GM23338 (cell line): ENCODE data around the gene ENOX1. TPM values are rescaled to one million over a fixed set of nuclear protein-coding genes. Genes with fewer than 3 reads are reported as not detected.

Experiments
- ATAC-seq: fragments of 200-7000 bp; cut with Tn5 transposase; 3 replicates; pipeline ENCODE4 v1.9.1; 2020
- DNase-seq: peaks from one replicate; pipeline ENCODE4 v3.0.0-alpha.2; 2015; ENCODE audit warnings: low spot score
- H2AFZ ChIP-seq: fragments of 200-600 bp; sonication (generic); 2 replicates; pipeline ENCODE4 v1.8.0; 2016; ENCODE audit warnings: antibody characterized with exemption, mild to moderate bottlenecking, moderate library complexity
- H3F3A ChIP-seq: fragments of 200-600 bp; sonication (generic); replicated peaks from 2 replicates; pipeline ENCODE4 v1.8.0; 2017; ENCODE audit warnings: antibody characterized with exemption, mixed run types, low read depth
- H3K27ac ChIP-seq: fragments of 200-600 bp; sonication (generic); 2 replicates; pipeline ENCODE4 v1.6.1; 2016; ENCODE audit warnings: low read depth
- H3K27me3 ChIP-seq: fragments of 200-600 bp; sonication (generic); 2 replicates; pipeline ENCODE4 v1.8.0; 2016; ENCODE audit warnings: mild to moderate bottlenecking, mixed run types, moderate library complexity; ENCODE audit not compliant: insufficient read depth
- H3K36me3 ChIP-seq: fragments of 200-600 bp; sonication (generic); 2 replicates; pipeline ENCODE4 v1.8.0; 2016; ENCODE audit warnings: mild to moderate bottlenecking; ENCODE audit not compliant: insufficient read depth
- H3K4me1 ChIP-seq: fragments of 200-600 bp; sonication (generic); 2 replicates; pipeline ENCODE4 v1.8.0; 2016; ENCODE audit warnings: mild to moderate bottlenecking, moderate library complexity; ENCODE audit not compliant: insufficient read depth
- H3K4me2 ChIP-seq: fragments of 200-600 bp; sonication (generic); 2 replicates; pipeline ENCODE4 v1.7.1; 2017; ENCODE audit warnings: mixed run types
- H3K4me3 ChIP-seq: fragments of 200-600 bp; sonication (generic); 2 replicates; pipeline ENCODE4 v1.6.1; 2016; ENCODE audit warnings: mixed run types
- H3K79me2 ChIP-seq: fragments of 200-600 bp; sonication (generic); replicated peaks from 2 replicates; pipeline ENCODE4 v1.8.0; 2017; ENCODE audit warnings: mild to moderate bottlenecking; ENCODE audit not compliant: insufficient read depth
- H3K9me2 ChIP-seq: fragments of 200-600 bp; sonication (generic); 2 replicates; pipeline ENCODE4 v1.8.0; 2017; ENCODE audit not compliant: insufficient read depth
- H4K20me1 ChIP-seq: fragments of 200-600 bp; sonication (generic); replicated peaks from 2 replicates; pipeline ENCODE4 v1.8.0; 2017; ENCODE audit warnings: mild to moderate bottlenecking; ENCODE audit not compliant: insufficient read depth
- H3K27ac Mint-ChIP-seq: 2 replicates; pipeline ENCODE4 v1.8.0; 2020; ENCODE audit warnings: inconsistent platforms, mild to moderate bottlenecking, moderate library complexity, mixed read lengths
- H3K27me3 Mint-ChIP-seq: 3 replicates; pipeline ENCODE4 v1.8.0; 2022; ENCODE audit warnings: low read depth, mild to moderate bottlenecking, moderate library complexity, mixed read lengths, inconsistent platforms; ENCODE audit not compliant: insufficient read depth, poor library complexity
- H3K36me3 Mint-ChIP-seq: 3 replicates; pipeline ENCODE4 v1.8.0; 2021; ENCODE audit warnings: low read depth, mild to moderate bottlenecking, inconsistent platforms, moderate library complexity, mixed read lengths
- H3K4me1 Mint-ChIP-seq: 3 replicates; pipeline ENCODE4 v1.8.0; 2020; ENCODE audit warnings: mild to moderate bottlenecking, inconsistent platforms, mixed read lengths
- H3K4me3 Mint-ChIP-seq: 3 replicates; pipeline ENCODE4 v1.8.0; 2021; ENCODE audit warnings: moderate library complexity, mild to moderate bottlenecking, inconsistent platforms, mixed read lengths
- H3K9me3 Mint-ChIP-seq: 3 replicates; pipeline ENCODE4 v1.8.0; 2020; ENCODE audit warnings: moderate library complexity, mild to moderate bottlenecking, inconsistent platforms, mixed read lengths
- CTCF ChIP-seq, 2 experiments: fragments of 200-600 bp in 1 of 2; sonication (generic) in 1 of 2; conservative IDR thresholded peaks; 2 replicates each; pipeline versions ENCODE4 v1.5.1 to v1.6.1; 2016 to 2017; ENCODE audit warnings: antibody characterized with exemption in 2 of 2, low read depth in 2 of 2, mild to moderate bottlenecking in 2 of 2, moderate library complexity in 1 of 2
- EZH2 ChIP-seq: fragments of 200-600 bp; sonication (generic); IDR thresholded peaks from one replicate; pipeline ENCODE4 v1.8.0; 2017; ENCODE audit warnings: antibody characterized with exemption, mild to moderate bottlenecking, low read depth; ENCODE audit not compliant: unreplicated experiment
- EZH2phosphoT487 ChIP-seq: fragments of 200-600 bp; sonication (generic); IDR thresholded peaks from one replicate; pipeline ENCODE4 v1.8.1; 2018; ENCODE audit warnings: antibody characterized with exemption; ENCODE audit not compliant: unreplicated experiment
- POLR2AphosphoS5 ChIP-seq: IDR thresholded peaks from 2 replicates; pipeline ENCODE4 v1.6.1; 2016; ENCODE audit warnings: antibody characterized with exemption, low read depth
- STAT1 ChIP-seq: IDR thresholded peaks from one replicate; pipeline ENCODE4 v1.6.1; 2016; ENCODE audit warnings: antibody characterized with exemption; ENCODE audit not compliant: unreplicated experiment
- ZNF114 ChIP-seq: fragments of 250-450 bp; sonication (Bioruptor Pico); IDR thresholded peaks from 2 replicates; pipeline ENCODE4 v1.5.0; 2020; ENCODE audit warnings: mild to moderate bottlenecking, moderate library complexity
- ZNF331 ChIP-seq: fragments of 250-450 bp; sonication (Bioruptor Pico); IDR thresholded peaks from 2 replicates; pipeline ENCODE4 v1.5.0; 2020; ENCODE audit warnings: low read depth, mild to moderate bottlenecking, moderate library complexity
- polyA plus RNA-seq: library from polyadenylated mRNA; unstranded; fragments of >200 nt; fragmentation: Nextera tagmentation; extraction: Ambion mirVana; gene quantifications from 2 replicates; pipeline ENCODE4 v1.2.1, GENCODE V29; 2016
- total RNA-seq: library from RNA; depleted of rRNA; stranded (reverse); fragments of >200 nt; shearing (Covaris generic); gene quantifications from 2 replicates; pipeline ENCODE4 v1.2.3, GENCODE V29; 2014
- TF ChIP-seq, protein P1 (sequence below): IDR thresholded peaks from one replicate; pipeline ENCODE4 v1.6.1; 2018; ENCODE audit warnings: antibody characterized with exemption; ENCODE audit not compliant: unreplicated experiment
- TF ChIP-seq, protein P2 (sequence below): IDR thresholded peaks from 2 replicates; pipeline ENCODE4 v1.6.1; 2016; ENCODE audit warnings: antibody characterized with exemption

Gene ENOX1
- total and polyA plus RNA-seq, 2 experiments from 2014 or later: 0.66 to 0.81 TPM

- no peak overlapping the region for H3K27ac Mint-ChIP-seq
- no peaks in the 10 kb centered on the region for H3K36me3 ChIP-seq
- no peak overlapping the region for H3K4me2 ChIP-seq
- DNase-seq: no peak
- no peaks in the 10 kb centered on the region for H3K9me3 Mint-ChIP-seq
- H3K27ac ChIP-seq: no peak overlapping the region
- H3K4me1 Mint-ChIP-seq: peaks cover 24% of the 10 kb centered on the region
- H3K9me2 ChIP-seq: no peaks in the 10 kb centered on the region
- peaks cover 11% of the 10 kb centered on the region for H3K4me1 ChIP-seq
- H3F3A ChIP-seq: no peaks in the 10 kb centered on the region
- no peaks in the 10 kb centered on the region for H3K36me3 Mint-ChIP-seq
- TF ChIP-seq EZH2 (no peak), CTCF (conservative IDR thresholded peaks at IDR 0.05; ENCODE audit: low read depth in 2 of 2) (no peak), EZH2phosphoT487 (no peak)
- TF ChIP-seq, protein P1, sequence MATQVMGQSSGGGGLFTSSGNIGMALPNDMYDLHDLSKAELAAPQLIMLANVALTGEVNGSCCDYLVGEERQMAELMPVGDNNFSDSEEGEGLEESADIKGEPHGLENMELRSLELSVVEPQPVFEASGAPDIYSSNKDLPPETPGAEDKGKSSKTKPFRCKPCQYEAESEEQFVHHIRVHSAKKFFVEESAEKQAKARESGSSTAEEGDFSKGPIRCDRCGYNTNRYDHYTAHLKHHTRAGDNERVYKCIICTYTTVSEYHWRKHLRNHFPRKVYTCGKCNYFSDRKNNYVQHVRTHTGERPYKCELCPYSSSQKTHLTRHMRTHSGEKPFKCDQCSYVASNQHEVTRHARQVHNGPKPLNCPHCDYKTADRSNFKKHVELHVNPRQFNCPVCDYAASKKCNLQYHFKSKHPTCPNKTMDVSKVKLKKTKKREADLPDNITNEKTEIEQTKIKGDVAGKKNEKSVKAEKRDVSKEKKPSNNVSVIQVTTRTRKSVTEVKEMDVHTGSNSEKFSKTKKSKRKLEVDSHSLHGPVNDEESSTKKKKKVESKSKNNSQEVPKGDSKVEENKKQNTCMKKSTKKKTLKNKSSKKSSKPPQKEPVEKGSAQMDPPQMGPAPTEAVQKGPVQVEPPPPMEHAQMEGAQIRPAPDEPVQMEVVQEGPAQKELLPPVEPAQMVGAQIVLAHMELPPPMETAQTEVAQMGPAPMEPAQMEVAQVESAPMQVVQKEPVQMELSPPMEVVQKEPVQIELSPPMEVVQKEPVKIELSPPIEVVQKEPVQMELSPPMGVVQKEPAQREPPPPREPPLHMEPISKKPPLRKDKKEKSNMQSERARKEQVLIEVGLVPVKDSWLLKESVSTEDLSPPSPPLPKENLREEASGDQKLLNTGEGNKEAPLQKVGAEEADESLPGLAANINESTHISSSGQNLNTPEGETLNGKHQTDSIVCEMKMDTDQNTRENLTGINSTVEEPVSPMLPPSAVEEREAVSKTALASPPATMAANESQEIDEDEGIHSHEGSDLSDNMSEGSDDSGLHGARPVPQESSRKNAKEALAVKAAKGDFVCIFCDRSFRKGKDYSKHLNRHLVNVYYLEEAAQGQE: no peak
- H3K27me3 ChIP-seq: no peaks in the 10 kb centered on the region
- H3K4me3 Mint-ChIP-seq: no peak overlapping the region
- no peak overlapping the region for H3K4me3 ChIP-seq
- no peaks in the 10 kb centered on the region for H3K79me2 ChIP-seq
- H3K27me3 Mint-ChIP-seq: no peaks in the 10 kb centered on the region
- ATAC-seq: no peak
- H4K20me1 ChIP-seq: no peaks in the 10 kb centered on the region
- H2AFZ ChIP-seq: no peak overlapping the region
Measured at GRCh38 chr13:43767341-43767931, 19.3 kb downstream of the ENOX1 start.

GRCh38 chr13:43766725-43767124, 20.0 kb downstream of the ENOX1 start:
- ATAC-seq (no peak), DNase-seq (no peak)
- H3K4me1 Mint-ChIP-seq: peaks cover 24% of the 10 kb centered on the region
- Histone ChIP-seq H3K27ac (no peak overlapping the region), H3K9me2 (no peaks in the 10 kb centered on the region), H3F3A (no peaks in the 10 kb centered on the region), H3K4me3 (no peak overlapping the region), H4K20me1 (no peaks in the 10 kb centered on the region), H3K79me2 (no peaks in the 10 kb centered on the region), H3K4me2 (no peak overlapping the region), H2AFZ (no peak overlapping the region), H3K36me3 (no peaks in the 10 kb centered on the region), H3K27me3 (no peaks in the 10 kb centered on the region), H3K4me1 (peaks cover 11% of the 10 kb centered on the region)
- no peak overlapping the region for H3K4me3 Mint-ChIP-seq
- no peaks in the 10 kb centered on the region for H3K36me3 Mint-ChIP-seq
- no peaks in the 10 kb centered on the region for H3K9me3 Mint-ChIP-seq
- H3K27ac Mint-ChIP-seq: no peak overlapping the region
- no peaks in the 10 kb centered on the region for H3K27me3 Mint-ChIP-seq
- TF ChIP-seq, protein P2, sequence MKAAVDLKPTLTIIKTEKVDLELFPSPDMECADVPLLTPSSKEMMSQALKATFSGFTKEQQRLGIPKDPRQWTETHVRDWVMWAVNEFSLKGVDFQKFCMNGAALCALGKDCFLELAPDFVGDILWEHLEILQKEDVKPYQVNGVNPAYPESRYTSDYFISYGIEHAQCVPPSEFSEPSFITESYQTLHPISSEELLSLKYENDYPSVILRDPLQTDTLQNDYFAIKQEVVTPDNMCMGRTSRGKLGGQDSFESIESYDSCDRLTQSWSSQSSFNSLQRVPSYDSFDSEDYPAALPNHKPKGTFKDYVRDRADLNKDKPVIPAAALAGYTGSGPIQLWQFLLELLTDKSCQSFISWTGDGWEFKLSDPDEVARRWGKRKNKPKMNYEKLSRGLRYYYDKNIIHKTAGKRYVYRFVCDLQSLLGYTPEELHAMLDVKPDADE: no peak
- no peak for TF ChIP-seq ZNF114 (CRISPR knock-in tag)
- TF ChIP-seq EZH2: no peak
- TF ChIP-seq CTCF (conservative IDR thresholded peaks at IDR 0.05; ENCODE audit: low read depth in 2 of 2): no peak
- TF ChIP-seq, protein P1: no peak
- TF ChIP-seq POLR2AphosphoS5: no peak
- no peak for TF ChIP-seq EZH2phosphoT487
- no peak for TF ChIP-seq STAT1
- TF ChIP-seq ZNF331 (CRISPR knock-in tag): no peak
